Vagina (tissue), 2 donors: ENCODE measurements around the gene FCGR2B. TPM values are rescaled to one million over a fixed set of nuclear protein-coding genes. Genes with fewer than 3 reads are reported as not detected.
"Not testable (repeated sequence)": the region's sequence is repeated elsewhere in the genome, so short reads cannot be mapped to it uniquely, and the experiment has no call there.

Experiments used
- DNase-seq, 2 donors: peaks; one replicate each; pipeline ENCODE4 v3.0.0-alpha.2; 2017; ENCODE audit errors: extremely low spot score in 2 of 2
- H3K27ac ChIP-seq: fragments of 200-600 bp; sonication (generic); one replicate; pipeline ENCODE4 v1.5.1; 2019
- H3K27me3 ChIP-seq: fragments of 200-600 bp; sonication (generic); one replicate; pipeline ENCODE4 v1.5.1; 2019
- H3K36me3 ChIP-seq, 2 donors: fragments of 200-600 bp; sonication (generic); one replicate each; pipeline ENCODE4 v1.5.1; 2017 to 2019
- H3K4me1 ChIP-seq: fragments of 200-600 bp; sonication (generic); one replicate; pipeline ENCODE4 v1.5.1; 2019
- H3K4me3 ChIP-seq, 2 donors: fragments of 200-600 bp; sonication (generic); 1 replicate in 1 of 2; 2 replicates in 1 of 2; pipeline ENCODE4 v1.5.1; 2016 to 2019
- H3K9me3 ChIP-seq: fragments of 200-600 bp; sonication (generic); one replicate; pipeline ENCODE4 v1.5.1; 2019
- CTCF ChIP-seq, 3 experiments: fragments of 450-650 bp in 2 of 3; fragments of 200-600 bp in 1 of 3; sonication (generic) in 1 of 3; IDR thresholded peaks; one replicate each; pipeline ENCODE4 v1.5.1; 2017 to 2019; ENCODE audit warnings: antibody characterized with exemption in 3 of 3, mild to moderate bottlenecking in 2 of 3, moderate library complexity in 2 of 3
- POLR2A ChIP-seq, 2 donors: fragments of 450-650 bp; IDR thresholded peaks; one replicate each; pipeline ENCODE4 v1.6.1; 2017; ENCODE audit warnings: antibody characterized with exemption in 2 of 2, mild to moderate bottlenecking in 2 of 2, moderate library complexity in 2 of 2
- POLR2AphosphoS5 ChIP-seq, 2 donors: sonication (generic); formaldehyde crosslinking; IDR thresholded peaks; one replicate each; pipeline ENCODE4 v1.9.0; 2017; ENCODE audit warnings: antibody characterized with exemption in 2 of 2, mild to moderate bottlenecking in 2 of 2, low read depth in 1 of 2; ENCODE audit not compliant: insufficient read depth in 1 of 2
- intact Hi-C: fragments of 100-400 bp; cut with DNase I; formaldehyde crosslinking; loops from one replicate; pipeline ENCODE4 v1.15.1; 2023
- total RNA-seq: library from RNA; depleted of rRNA; stranded (reverse); fragments of >200 nt; gene quantifications from one replicate; pipeline ENCODE4 v1.2.3, GENCODE V29; 2016

Gene FCGR2B
- total RNA-seq, 1 donor from 2014 or later: 10.3 TPM

- H3K36me3 ChIP-seq: no peaks in the 10 kb centered on the region
- no peaks in the 10 kb centered on the region for H3K9me3 ChIP-seq
- no peak overlapping the region for H3K4me3 ChIP-seq
- H3K27me3 ChIP-seq: no peaks in the 10 kb centered on the region
- peaks cover 11% of the 10 kb centered on the region for H3K4me1 ChIP-seq
- no peak for DNase-seq
- TF ChIP-seq POLR2A (IDR thresholded peaks at IDR 0.05): no peak
- H3K27ac ChIP-seq: no peak overlapping the region
- intact Hi-C loops: no loop called here
These were observed 58.9 kb downstream of the FCGR2B start for GRCh38 chr1:161721738-161722343.

GRCh38 chr1:161722406-161722805 lies 59.5 kb downstream of the FCGR2B start:
- Histone ChIP-seq H3K36me3 (no peaks in the 10 kb centered on the region), H3K4me3 (no peak overlapping the region), H3K27me3 (no peaks in the 10 kb centered on the region), H3K4me1 (peaks cover 14% of the 10 kb centered on the region), H3K27ac (no peak overlapping the region), H3K9me3 (no peaks in the 10 kb centered on the region)
- TF ChIP-seq CTCF (IDR thresholded peaks at IDR 0.05): no peak
- TF ChIP-seq POLR2AphosphoS5 (IDR thresholded peaks at IDR 0.05; ENCODE audit: insufficient read depth in 1 of 2, low read depth in 1 of 2): no peak
- TF ChIP-seq POLR2A (IDR thresholded peaks at IDR 0.05): no peak
- intact Hi-C loops: no loop called here
- DNase-seq: no peak

GRCh38 chr1:161723459-161724141 lies 60.7 kb downstream of the FCGR2B start:
- H3K4me3 ChIP-seq: no peak overlapping the region
- TF ChIP-seq POLR2A (IDR thresholded peaks at IDR 0.05): no peak
- no peak for TF ChIP-seq POLR2AphosphoS5 (IDR thresholded peaks at IDR 0.05; ENCODE audit: insufficient read depth in 1 of 2, low read depth in 1 of 2)
- no peak for TF ChIP-seq CTCF (IDR thresholded peaks at IDR 0.05)
- H3K27ac ChIP-seq: no peak overlapping the region
- no peaks in the 10 kb centered on the region for H3K9me3 ChIP-seq
- peaks cover 15% of the 10 kb centered on the region for H3K4me1 ChIP-seq
- H3K36me3 ChIP-seq: no peaks in the 10 kb centered on the region
- no peaks in the 10 kb centered on the region for H3K27me3 ChIP-seq
- intact Hi-C loops: no loop called here
- no peak for DNase-seq

GRCh38 chr1:161725258-161725907 lies 62.4 kb downstream of the FCGR2B start:
- peaks cover 15% of the 10 kb centered on the region for H3K4me1 ChIP-seq
- H3K9me3 ChIP-seq, H3K27me3 ChIP-seq, DNase-seq, H3K36me3 ChIP-seq, intact Hi-C loops: not testable (repeated sequence)
- peak overlapping the region; percentile 82 for H3K4me3 ChIP-seq
- peak overlapping the region; percentile 94 for H3K27ac ChIP-seq

GRCh38 chr1:161725908-161726472 lies 63.0 kb downstream of the FCGR2B start:
- intact Hi-C loops: no loop called here
- H3K27ac ChIP-seq: peak overlapping the region; percentile 94
- H3K36me3 ChIP-seq: no peaks in the 10 kb centered on the region
- H3K4me3 ChIP-seq: peak overlapping the region; percentile 82
- peak in 1 of 2 donors; percentile 89 for DNase-seq
- H3K4me1 ChIP-seq: peaks cover 15% of the 10 kb centered on the region
- H3K9me3 ChIP-seq: no peaks in the 10 kb centered on the region
- H3K27me3 ChIP-seq: no peaks in the 10 kb centered on the region
- TF ChIP-seq CTCF (IDR thresholded peaks at IDR 0.05) (peak in 1 of 3 experiments; percentile 48), POLR2A (IDR thresholded peaks at IDR 0.05) (no peak), POLR2AphosphoS5 (IDR thresholded peaks at IDR 0.05; ENCODE audit: insufficient read depth in 1 of 2, low read depth in 1 of 2) (peak in 1 of 2 donors; percentile 15)
